HEK293 (cell line): Measurements from ENCODE around the gene HMCN2.

ENCODE experiments used
- IKZF3 ChIP-seq: fragments of 450-650 bp; IDR thresholded peaks from 2 replicates; pipeline ENCODE4 v1.5.0; 2018; ENCODE audit warnings: missing biosample characterization, mild to moderate bottlenecking, missing genetic modification characterization, moderate library complexity
- KLF16 ChIP-seq: fragments of 450-650 bp; formaldehyde crosslinking; IDR thresholded peaks from 2 replicates; pipeline ENCODE4 v1.5.1; 2017; ENCODE audit warnings: missing biosample characterization, missing genetic modification characterization
- KLF17 ChIP-seq: fragments of 450-650 bp; formaldehyde crosslinking; IDR thresholded peaks from 2 replicates; pipeline ENCODE4 v1.5.1; 2016; ENCODE audit warnings: missing biosample characterization, missing genetic modification characterization
- OVOL3 ChIP-seq: fragments of 450-650 bp; formaldehyde crosslinking; IDR thresholded peaks from 2 replicates; pipeline ENCODE4 v1.5.1; 2016; ENCODE audit warnings: missing biosample characterization, missing genetic modification characterization
- PRDM6 ChIP-seq: fragments of 450-650 bp; formaldehyde crosslinking; IDR thresholded peaks from 2 replicates; pipeline ENCODE4 v1.5.1; 2017; ENCODE audit warnings: missing biosample characterization, missing genetic modification characterization
- SP2 ChIP-seq: fragments of 450-650 bp; formaldehyde crosslinking; IDR thresholded peaks from 2 replicates; pipeline ENCODE4 v1.5.1; 2016; ENCODE audit warnings: missing biosample characterization, missing genetic modification characterization
- ZBTB11 ChIP-seq: fragments of 450-650 bp; formaldehyde crosslinking; conservative IDR thresholded peaks from 2 replicates; pipeline ENCODE4 v1.5.1; 2016; ENCODE audit warnings: low read depth, missing biosample characterization, missing genetic modification characterization
- ZBTB26 ChIP-seq: fragments of 450-650 bp; formaldehyde crosslinking; optimal IDR thresholded peaks from 2 replicates; pipeline ENCODE3; 2016; ENCODE audit warnings: missing biosample characterization, mild to moderate bottlenecking, missing genetic modification characterization
- ZBTB8A ChIP-seq: fragments of 450-650 bp; formaldehyde crosslinking; IDR thresholded peaks from 2 replicates; pipeline ENCODE4 v1.5.1; 2016; ENCODE audit warnings: missing biosample characterization, missing genetic modification characterization
- ZFP3 ChIP-seq: fragments of 450-650 bp; formaldehyde crosslinking; IDR thresholded peaks from 2 replicates; pipeline ENCODE4 v1.5.1; 2016; ENCODE audit warnings: low read depth, missing biosample characterization, missing genetic modification characterization
- ZNF140 ChIP-seq: fragments of 450-650 bp; formaldehyde crosslinking; IDR thresholded peaks from 2 replicates; pipeline ENCODE4 v1.5.1; 2016; ENCODE audit warnings: missing biosample characterization, missing genetic modification characterization
- ZNF184 ChIP-seq: fragments of 450-650 bp; IDR thresholded peaks from 2 replicates; pipeline ENCODE4 v1.5.1; 2018; ENCODE audit warnings: missing biosample characterization, mild to moderate bottlenecking, missing genetic modification characterization
- ZNF221 ChIP-seq: fragments of 450-650 bp; formaldehyde crosslinking; IDR thresholded peaks from 2 replicates; pipeline ENCODE4 v1.5.1; 2017; ENCODE audit warnings: missing biosample characterization, missing genetic modification characterization, borderline replicate concordance
- ZNF223 ChIP-seq: fragments of 450-650 bp; formaldehyde crosslinking; IDR thresholded peaks from 2 replicates; pipeline ENCODE4 v1.5.1; 2016; ENCODE audit warnings: missing biosample characterization, missing genetic modification characterization
- ZNF518A ChIP-seq: fragments of 450-650 bp; formaldehyde crosslinking; conservative IDR thresholded peaks from 2 replicates; pipeline ENCODE4 v1.5.1; 2016; ENCODE audit warnings: low read depth, missing biosample characterization, missing genetic modification characterization
- ZNF549 ChIP-seq: fragments of 450-650 bp; IDR thresholded peaks from 2 replicates; pipeline ENCODE4 v1.5.1; 2018; ENCODE audit warnings: missing biosample characterization, missing genetic modification characterization, mild to moderate bottlenecking, inconsistent platforms, moderate library complexity
- ZNF660 ChIP-seq: fragments of 450-650 bp; IDR thresholded peaks from 2 replicates; pipeline ENCODE4 v1.5.1; 2018; ENCODE audit warnings: missing biosample characterization, mild to moderate bottlenecking, missing genetic modification characterization
- ZNF785 ChIP-seq: fragments of 450-650 bp; formaldehyde crosslinking; IDR thresholded peaks from 2 replicates; pipeline ENCODE4 v1.5.1; 2016; ENCODE audit warnings: missing biosample characterization, missing genetic modification characterization
- TF ChIP-seq, protein P1 (sequence below): fragments of 450-650 bp; formaldehyde crosslinking; IDR thresholded peaks from 2 replicates; pipeline ENCODE4 v1.5.1; 2016; ENCODE audit warnings: missing biosample characterization, missing genetic modification characterization
- TF ChIP-seq, protein P2 (sequence below): fragments of 450-650 bp; formaldehyde crosslinking; IDR thresholded peaks from 2 replicates; pipeline ENCODE4 v1.5.1; 2016; ENCODE audit warnings: missing biosample characterization, missing genetic modification characterization
- TF ChIP-seq, protein P3 (sequence below): fragments of 450-650 bp; formaldehyde crosslinking; IDR thresholded peaks from 2 replicates; pipeline ENCODE4 v1.5.1; 2016; ENCODE audit warnings: missing biosample characterization, missing genetic modification characterization

Gene HMCN2

GRCh38 chr9:130445268-130445983 is 179.9 kb downstream of the HMCN2 start (continued):
- TF ChIP-seq ZFP3: no peak
- TF ChIP-seq OVOL3: no peak
- TF ChIP-seq ZNF518A: no peak
- no peak for TF ChIP-seq PRDM6
- no peak for TF ChIP-seq ZNF223 (tag by site-specific recombination)
- TF ChIP-seq ZNF140 (tag by site-specific recombination): no peak
- TF ChIP-seq, protein P1, sequence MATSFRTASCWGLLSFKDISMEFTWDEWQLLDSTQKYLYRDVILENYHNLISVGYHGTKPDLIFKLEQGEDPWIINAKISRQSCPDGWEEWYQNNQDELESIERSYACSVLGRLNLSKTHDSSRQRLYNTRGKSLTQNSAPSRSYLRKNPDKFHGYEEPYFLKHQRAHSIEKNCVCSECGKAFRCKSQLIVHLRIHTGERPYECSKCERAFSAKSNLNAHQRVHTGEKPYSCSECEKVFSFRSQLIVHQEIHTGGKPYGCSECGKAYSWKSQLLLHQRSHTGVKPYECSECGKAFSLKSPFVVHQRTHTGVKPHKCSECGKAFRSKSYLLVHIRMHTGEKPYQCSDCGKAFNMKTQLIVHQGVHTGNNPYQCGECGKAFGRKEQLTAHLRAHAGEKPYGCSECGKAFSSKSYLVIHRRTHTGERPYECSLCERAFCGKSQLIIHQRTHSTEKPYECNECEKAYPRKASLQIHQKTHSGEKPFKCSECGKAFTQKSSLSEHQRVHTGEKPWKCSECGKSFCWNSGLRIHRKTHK (tag by site-specific recombination): no peak
- no peak for TF ChIP-seq KLF16
- no peak for TF ChIP-seq ZBTB26 (tag by site-specific recombination)
- TF ChIP-seq ZNF221 (tag by site-specific recombination): no peak
- no peak for TF ChIP-seq ZNF660 (tag by site-specific recombination)
- TF ChIP-seq ZBTB8A: peak; percentile 93
- TF ChIP-seq ZNF549 (tag by site-specific recombination): no peak
- TF ChIP-seq SP2 (tag by site-specific recombination): peak; percentile 73
- TF ChIP-seq, protein P2, sequence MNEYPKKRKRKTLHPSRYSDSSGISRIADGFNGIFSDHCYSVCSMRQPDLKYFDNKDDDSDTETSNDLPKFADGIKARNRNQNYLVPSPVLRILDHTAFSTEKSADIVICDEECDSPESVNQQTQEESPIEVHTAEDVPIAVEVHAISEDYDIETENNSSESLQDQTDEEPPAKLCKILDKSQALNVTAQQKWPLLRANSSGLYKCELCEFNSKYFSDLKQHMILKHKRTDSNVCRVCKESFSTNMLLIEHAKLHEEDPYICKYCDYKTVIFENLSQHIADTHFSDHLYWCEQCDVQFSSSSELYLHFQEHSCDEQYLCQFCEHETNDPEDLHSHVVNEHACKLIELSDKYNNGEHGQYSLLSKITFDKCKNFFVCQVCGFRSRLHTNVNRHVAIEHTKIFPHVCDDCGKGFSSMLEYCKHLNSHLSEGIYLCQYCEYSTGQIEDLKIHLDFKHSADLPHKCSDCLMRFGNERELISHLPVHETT: no peak
- TF ChIP-seq, protein P3, sequence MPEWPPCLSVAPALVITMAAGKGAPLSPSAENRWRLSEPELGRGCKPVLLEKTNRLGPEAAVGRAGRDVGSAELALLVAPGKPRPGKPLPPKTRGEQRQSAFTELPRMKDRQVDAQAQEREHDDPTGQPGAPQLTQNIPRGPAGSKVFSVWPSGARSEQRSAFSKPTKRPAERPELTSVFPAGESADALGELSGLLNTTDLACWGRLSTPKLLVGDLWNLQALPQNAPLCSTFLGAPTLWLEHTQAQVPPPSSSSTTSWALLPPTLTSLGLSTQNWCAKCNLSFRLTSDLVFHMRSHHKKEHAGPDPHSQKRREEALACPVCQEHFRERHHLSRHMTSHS (tag by site-specific recombination): no peak
- TF ChIP-seq ZNF184 (tag by site-specific recombination): no peak
- TF ChIP-seq ZBTB11 (tag by site-specific recombination): no peak
- TF ChIP-seq KLF17 (tag by site-specific recombination): no peak
- TF ChIP-seq ZNF785 (tag by site-specific recombination): no peak
- peak; percentile 59; the same call in 1 of the 2 replicates for TF ChIP-seq IKZF3 (tag by site-specific recombination)
